ENCODE data around the gene METTL2A.
"Not testable (repeated sequence)": the region's sequence is repeated elsewhere in the genome, so short reads cannot be mapped to it uniquely, and the experiment has no call there.

METTL2A gene

GRCh38 chr17:62392908-62393307 is 30.8 kb upstream of the METTL2A start:
- no CpG with 5 or more reads among the region's 1 CpG for WGBS (ENCODE audit: extremely low coverage, insufficient coverage, insufficient read length)
- H3K27me3 ChIP-seq (ENCODE audit: insufficient read depth, low read length): no peaks in the 10 kb centered on the region

DNA sequence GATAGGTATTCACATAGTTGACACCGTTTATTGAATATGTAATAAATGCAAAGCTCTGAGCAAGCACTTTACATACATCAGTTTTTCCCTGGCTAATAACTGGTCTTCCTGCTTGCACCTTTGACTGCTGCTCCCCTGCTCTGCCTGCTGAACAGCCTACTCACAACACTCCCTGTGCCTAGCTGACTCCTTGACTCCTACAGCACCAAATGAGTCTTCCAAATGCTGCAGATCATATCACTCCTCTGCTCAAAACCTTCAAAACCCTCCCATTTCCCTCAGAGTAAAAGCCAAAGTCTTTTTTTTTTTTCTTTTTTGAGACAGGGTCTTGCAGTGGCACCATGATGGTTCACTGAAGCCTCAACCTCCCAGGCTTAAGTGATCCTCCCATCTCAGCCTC is 24.8 kb upstream of the METTL2A start:
- no CpG with 5 or more reads among the region's 1 CpG for WGBS (ENCODE audit: extremely low coverage, insufficient coverage, insufficient read length)
- DNase-seq: no peak

More at GRCh38 chr17:62392908-62393307, 30.8 kb upstream of the METTL2A start:
- Histone ChIP-seq H3K9ac (ENCODE audit: low read length) (no peak overlapping the region), H3K4me1 (ENCODE audit: control insufficient read depth in 1 of 2, insufficient read depth in 2 of 2, low read length in 2 of 2) (no peaks in the 10 kb centered on the region), H2BK12ac (ENCODE audit: low read length) (no peak overlapping the region), H4K8ac (ENCODE audit: low read depth, low read length) (no peak overlapping the region), H2AFZ (ENCODE audit: insufficient read depth, low read length, poor library complexity) (no peak overlapping the region), H3K23ac (ENCODE audit: low read length) (no peak overlapping the region), H3K4ac (ENCODE audit: low read depth, low read length) (no peak overlapping the region), H4K91ac (ENCODE audit: low read depth, low read length) (no peak overlapping the region), H3K4me2 (ENCODE audit: low read length) (no peak overlapping the region), H3K79me1 (ENCODE audit: low read length) (no peaks in the 10 kb centered on the region), H3K9me3 (ENCODE audit: insufficient read depth, low read depth, low read length) (no peaks in the 10 kb centered on the region), H2BK120ac (ENCODE audit: insufficient read depth, low read length, poor library complexity) (no peak overlapping the region), H4K12ac (ENCODE audit: low read depth, low read length) (no peak overlapping the region), H3K18ac (ENCODE audit: low read length) (no peak overlapping the region), H3K4me3 (ENCODE audit: low read depth, low read length) (no peak overlapping the region), H3K27ac (ENCODE audit: low read depth, low read length) (no peak overlapping the region), H3K36me3 (ENCODE audit: control insufficient read depth in 1 of 2, insufficient read depth in 2 of 2, low read length in 2 of 2) (no peaks in the 10 kb centered on the region), H2AK5ac (ENCODE audit: low read length) (no peak overlapping the region), H3K79me2 (ENCODE audit: control insufficient read depth, insufficient read depth, low read length, poor library complexity) (no peaks in the 10 kb centered on the region), H3K14ac (ENCODE audit: low read length) (no peak overlapping the region), H2BK5ac (ENCODE audit: low read depth, low read length, poor library complexity) (no peak overlapping the region)
- DNase-seq: no peak

GRCh38 chr17:62405451-62405850 is 18.2 kb upstream of the METTL2A start:
- Histone ChIP-seq H3K9me3 (ENCODE audit: insufficient read depth, low read depth, low read length) (no peaks in the 10 kb centered on the region), H3K36me3 (ENCODE audit: control insufficient read depth in 1 of 2, insufficient read depth in 2 of 2, low read length in 2 of 2) (no peaks in the 10 kb centered on the region), H3K23ac (ENCODE audit: low read length) (no peak overlapping the region), H3K9ac (ENCODE audit: low read length) (no peak overlapping the region), H4K12ac (ENCODE audit: low read depth, low read length) (no peak overlapping the region), H3K79me1 (ENCODE audit: low read length) (no peaks in the 10 kb centered on the region), H2AK5ac (ENCODE audit: low read length) (no peak overlapping the region), H3K14ac (ENCODE audit: low read length) (no peak overlapping the region), H4K91ac (ENCODE audit: low read depth, low read length) (no peak overlapping the region), H3K27me3 (ENCODE audit: insufficient read depth, low read length) (no peaks in the 10 kb centered on the region), H2BK12ac (ENCODE audit: low read length) (no peak overlapping the region), H4K8ac (ENCODE audit: low read depth, low read length) (no peak overlapping the region), H3K4ac (ENCODE audit: low read depth, low read length) (no peak overlapping the region), H3K18ac (ENCODE audit: low read length) (no peak overlapping the region), H2BK120ac (ENCODE audit: insufficient read depth, low read length, poor library complexity) (no peak overlapping the region), H2BK5ac (ENCODE audit: low read depth, low read length, poor library complexity) (no peak overlapping the region), H3K4me2 (ENCODE audit: low read length) (no peak overlapping the region), H3K4me3 (ENCODE audit: low read depth, low read length) (no peak overlapping the region), H3K79me2 (ENCODE audit: control insufficient read depth, insufficient read depth, low read length, poor library complexity) (no peaks in the 10 kb centered on the region), H2AFZ (ENCODE audit: insufficient read depth, low read length, poor library complexity) (no peak overlapping the region), H3K4me1 (ENCODE audit: control insufficient read depth in 1 of 2, insufficient read depth in 2 of 2, low read length in 2 of 2) (no peaks in the 10 kb centered on the region), H3K27ac (ENCODE audit: low read depth, low read length) (no peak overlapping the region)
- no CpG with 5 or more reads among the region's 2 CpGs for WGBS (ENCODE audit: extremely low coverage, insufficient coverage, insufficient read length)
- no peak for DNase-seq

More for the DNA sequence above, 24.8 kb upstream of the METTL2A start:
- no peak overlapping the region for H2BK120ac ChIP-seq (ENCODE audit: insufficient read depth, low read length, poor library complexity)
- H3K4ac ChIP-seq (ENCODE audit: low read depth, low read length): no peak overlapping the region
- no peak overlapping the region for H4K91ac ChIP-seq (ENCODE audit: low read depth, low read length)
- H3K23ac ChIP-seq (ENCODE audit: low read length): no peak overlapping the region
- no peak overlapping the region for H2AK5ac ChIP-seq (ENCODE audit: low read length)
- H3K18ac ChIP-seq (ENCODE audit: low read length): no peak overlapping the region
- no peak overlapping the region for H2BK5ac ChIP-seq (ENCODE audit: low read depth, low read length, poor library complexity)
- no peak overlapping the region for H3K9ac ChIP-seq (ENCODE audit: low read length)
- H3K4me1 ChIP-seq (ENCODE audit: control insufficient read depth in 1 of 2, insufficient read depth in 2 of 2, low read length in 2 of 2): no peaks in the 10 kb centered on the region
- no peaks in the 10 kb centered on the region for H3K79me1 ChIP-seq (ENCODE audit: low read length)
- H3K27ac ChIP-seq (ENCODE audit: low read depth, low read length): no peak overlapping the region
- no peak overlapping the region for H2AFZ ChIP-seq (ENCODE audit: insufficient read depth, low read length, poor library complexity)
- no peaks in the 10 kb centered on the region for H3K79me2 ChIP-seq (ENCODE audit: control insufficient read depth, insufficient read depth, low read length, poor library complexity)
- H3K27me3 ChIP-seq (ENCODE audit: insufficient read depth, low read length): no peaks in the 10 kb centered on the region
- H3K14ac ChIP-seq (ENCODE audit: low read length): no peak overlapping the region
- H2BK12ac ChIP-seq (ENCODE audit: low read length): no peak overlapping the region
- H4K8ac ChIP-seq (ENCODE audit: low read depth, low read length): no peak overlapping the region
- H3K4me2 ChIP-seq (ENCODE audit: low read length): no peak overlapping the region
- H3K4me3 ChIP-seq (ENCODE audit: low read depth, low read length): no peak overlapping the region
- H3K36me3 ChIP-seq (ENCODE audit: control insufficient read depth in 1 of 2, insufficient read depth in 2 of 2, low read length in 2 of 2): no peaks in the 10 kb centered on the region
- H3K9me3 ChIP-seq (ENCODE audit: insufficient read depth, low read depth, low read length): no peaks in the 10 kb centered on the region
- H4K12ac ChIP-seq (ENCODE audit: low read depth, low read length): no peak overlapping the region

DNA sequence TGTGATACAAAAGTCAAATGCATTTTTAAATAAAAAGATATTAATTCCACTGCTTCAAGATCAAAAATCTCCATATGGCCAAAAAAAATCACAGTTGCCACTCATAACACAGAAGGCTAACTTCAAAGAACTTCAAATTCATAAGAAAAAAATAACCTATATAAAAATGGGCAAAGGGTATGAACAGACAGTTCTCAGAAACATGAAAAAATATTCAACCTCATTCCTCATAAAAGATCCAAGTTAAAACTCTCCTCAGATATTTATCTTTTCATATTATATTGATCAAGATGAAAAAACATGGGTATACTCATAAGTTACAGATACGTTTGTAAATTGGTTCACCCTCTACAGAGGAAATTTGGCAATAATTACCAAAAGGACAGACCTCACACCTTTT is 10.6 kb upstream of the METTL2A start:
- H2BK120ac ChIP-seq (ENCODE audit: insufficient read depth, low read length, poor library complexity); H3K14ac ChIP-seq (ENCODE audit: low read length); H4K8ac ChIP-seq (ENCODE audit: low read depth, low read length); H3K79me1 ChIP-seq (ENCODE audit: low read length); H3K23ac ChIP-seq (ENCODE audit: low read length); H2AFZ ChIP-seq (ENCODE audit: insufficient read depth, low read length, poor library complexity); H3K18ac ChIP-seq (ENCODE audit: low read length); H2AK5ac ChIP-seq (ENCODE audit: low read length); H3K9me3 ChIP-seq (ENCODE audit: insufficient read depth, low read depth, low read length); H3K27ac ChIP-seq (ENCODE audit: low read depth, low read length); H3K9ac ChIP-seq (ENCODE audit: low read length); H2BK5ac ChIP-seq (ENCODE audit: low read depth, low read length, poor library complexity); H3K27me3 ChIP-seq (ENCODE audit: insufficient read depth, low read length); H3K4ac ChIP-seq (ENCODE audit: low read depth, low read length); H3K4me2 ChIP-seq (ENCODE audit: low read length); H3K36me3 ChIP-seq (ENCODE audit: control insufficient read depth in 1 of 2, insufficient read depth in 2 of 2, low read length in 2 of 2); H4K12ac ChIP-seq (ENCODE audit: low read depth, low read length); H3K4me3 ChIP-seq (ENCODE audit: low read depth, low read length); H4K91ac ChIP-seq (ENCODE audit: low read depth, low read length); H3K79me2 ChIP-seq (ENCODE audit: control insufficient read depth, insufficient read depth, low read length, poor library complexity); H2BK12ac ChIP-seq (ENCODE audit: low read length); DNase-seq; H3K4me1 ChIP-seq (ENCODE audit: control insufficient read depth in 1 of 2, insufficient read depth in 2 of 2, low read length in 2 of 2): not testable (repeated sequence)
- WGBS (ENCODE audit: extremely low coverage, insufficient coverage, insufficient read length): no CpG with 5 or more reads among the region's 1 CpG
